Measurements from ENCODE around the gene RAB5B.
"Not testable (repeated sequence)": the region's sequence is repeated elsewhere in the genome, so short reads cannot be mapped to it uniquely, and the experiment has no call there.

Gene RAB5B

GRCh38 chr12:55982319-55982936 is 8.6 kb downstream of the RAB5B start:
- DNase-seq (ENCODE audit: low read depth in 2 of 3, low spot score in 1 of 3) = no peak

- no peak for DNase-seq (ENCODE audit: low read depth in 2 of 3, low spot score in 1 of 3)
Measured at GRCh38 chr12:55983232-55983842, 9.5 kb downstream of the RAB5B start.

- no peak for DNase-seq (ENCODE audit: low read depth in 2 of 3, low spot score in 1 of 3)
Measured at GRCh38 chr12:55984861-55985260, 11.0 kb downstream of the RAB5B start.

- DNase-seq (ENCODE audit: low read depth in 2 of 3, low spot score in 1 of 3) = no peak
Measured at GRCh38 chr12:55985341-55985740, 11.5 kb downstream of the RAB5B start.

DNA sequence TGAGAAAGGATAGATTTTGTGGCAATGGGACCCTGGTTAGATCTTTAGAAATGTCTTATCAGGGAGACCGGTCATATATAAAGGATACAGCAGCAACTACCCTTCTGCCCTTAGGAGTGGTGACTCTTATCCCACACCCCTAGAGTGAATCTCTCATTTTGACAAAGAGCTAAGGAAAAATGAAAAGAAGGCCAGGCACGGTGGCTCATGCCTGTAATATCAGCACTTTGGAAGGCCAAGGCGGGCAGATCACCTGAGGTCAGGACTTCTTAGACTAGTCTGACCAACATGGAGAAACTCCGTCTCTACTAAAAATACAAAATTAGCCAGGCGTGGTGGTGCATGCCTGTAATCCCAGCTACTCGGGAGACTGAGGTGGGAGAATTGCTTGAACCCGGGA is 12.1 kb downstream of the RAB5B start:
- not testable (repeated sequence) for DNase-seq (ENCODE audit: low read depth in 2 of 3, low spot score in 1 of 3)

GRCh38 chr12:55991110-55991509 is 17.2 kb downstream of the RAB5B start:
- no peak for DNase-seq (ENCODE audit: low read depth in 2 of 3, low spot score in 1 of 3)

- no peak for DNase-seq (ENCODE audit: low read depth in 2 of 3, low spot score in 1 of 3)
Measured at GRCh38 chr12:55993230-55993853, 19.5 kb downstream of the RAB5B start.

GRCh38 chr12:55995366-55995765 is 21.5 kb downstream of the RAB5B start:
- DNase-seq (ENCODE audit: low read depth in 2 of 3, low spot score in 1 of 3) = no peak

DNA sequence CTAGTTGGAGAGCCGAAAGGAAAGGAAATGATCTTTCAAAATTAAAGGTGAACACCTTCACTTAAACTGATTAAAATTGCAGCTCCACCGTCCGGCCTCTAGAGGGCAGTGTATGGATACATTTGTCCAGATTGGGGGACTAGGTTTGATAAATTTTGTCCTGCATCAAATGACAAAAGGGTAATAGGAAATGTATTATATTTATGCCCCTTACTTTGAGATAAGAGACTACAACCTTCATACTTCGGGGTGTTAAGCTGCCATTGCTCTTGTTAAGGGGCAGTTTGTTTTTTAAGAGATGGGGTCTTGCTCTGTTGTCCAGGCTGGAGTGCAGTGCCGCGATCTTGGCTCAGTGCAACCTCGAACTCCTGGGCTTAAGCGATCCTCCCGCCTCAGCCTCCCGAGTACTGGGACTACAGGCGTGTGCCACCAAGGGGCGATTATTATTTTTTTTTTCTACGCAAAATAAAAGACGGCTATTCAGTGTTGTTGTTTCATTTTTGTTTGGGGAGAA is 22.4 kb downstream of the RAB5B start:
- peak in 2 of 3 donors; percentile 36 to 69 for DNase-seq (ENCODE audit: low read depth in 2 of 3, low spot score in 1 of 3)

- DNase-seq (ENCODE audit: low read depth in 2 of 3, low spot score in 1 of 3) = no peak
Measured at GRCh38 chr12:55996715-55997534, 23.0 kb downstream of the RAB5B start, which contains the start of gene SUOX. TSS of gene SUOX (plus strand) at chr12:55997276. CDS start at chr12:56002222, 4,946 bp downstream.

DNA sequence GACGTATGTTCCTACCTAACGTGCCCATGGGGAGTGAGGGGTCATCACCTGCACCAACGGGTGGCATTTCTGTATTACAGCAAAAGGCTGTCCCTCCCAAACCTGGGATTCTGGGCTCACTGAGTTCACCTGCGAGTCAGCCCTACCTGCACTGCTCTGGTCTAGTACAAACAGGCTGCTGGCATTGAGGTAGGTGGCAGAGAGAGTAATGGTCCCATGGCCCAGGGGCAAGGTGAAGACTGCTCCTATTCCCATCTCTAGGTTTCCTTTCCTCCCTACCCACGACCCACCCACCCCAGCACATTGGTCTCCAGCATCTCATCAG is 23.6 kb downstream of the RAB5B start:
- DNase-seq (ENCODE audit: low read depth in 2 of 3, low spot score in 1 of 3) = no peak

DNA sequence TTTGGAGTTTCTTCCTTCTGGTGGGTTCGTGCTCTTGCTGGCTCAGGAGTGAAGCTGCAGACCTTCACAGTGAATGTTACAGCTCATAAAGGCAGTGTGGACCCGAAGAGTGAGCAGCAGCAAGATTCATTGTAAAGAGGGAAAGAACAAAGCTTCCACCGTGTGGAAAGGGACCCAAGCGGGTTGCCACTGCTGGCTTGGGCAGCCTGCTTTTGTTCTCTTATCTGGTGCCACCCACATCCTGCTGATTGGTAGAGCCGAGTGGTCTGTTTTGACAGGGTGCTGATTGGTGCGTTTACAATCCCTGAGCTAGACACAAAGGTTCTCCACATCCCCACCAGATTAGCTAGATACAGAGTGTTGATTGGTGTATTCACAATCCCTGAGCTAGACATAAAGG is 25.6 kb downstream of the RAB5B start:
- DNase-seq (ENCODE audit: low read depth in 2 of 3, low spot score in 1 of 3) = not testable (repeated sequence)

- DNase-seq (ENCODE audit: low read depth in 2 of 3, low spot score in 1 of 3) = not testable (repeated sequence)
Measured at GRCh38 chr12:55999999-56000540, 26.2 kb downstream of the RAB5B start.

DNA sequence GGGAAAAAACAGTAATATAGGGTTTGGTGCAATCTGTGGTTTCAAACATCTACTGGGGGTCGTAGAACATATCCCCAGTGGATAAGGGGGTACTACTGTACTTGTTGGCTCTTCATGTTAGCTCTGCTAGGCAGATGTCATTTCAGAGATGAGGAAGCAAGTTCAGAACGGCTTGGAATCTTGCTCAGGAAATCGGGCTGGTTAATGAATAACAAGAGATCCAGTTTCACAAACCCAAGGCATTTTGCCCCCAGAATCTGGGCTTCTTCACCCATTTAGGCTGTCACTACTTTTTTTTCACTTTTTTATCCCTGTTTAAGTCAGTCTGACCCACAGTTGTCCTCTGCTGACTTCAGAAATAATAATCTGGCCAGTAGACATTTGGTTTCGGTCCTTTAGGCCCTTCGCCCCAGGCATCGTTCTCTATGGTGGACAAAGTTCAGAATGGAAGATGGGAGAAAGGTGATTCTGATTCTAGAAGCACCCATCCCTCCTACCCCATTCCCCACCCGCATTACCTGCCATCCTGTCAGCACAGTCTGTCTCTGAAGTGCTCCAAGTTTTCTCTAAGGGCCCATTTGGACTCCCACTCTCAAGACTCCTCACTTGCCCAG is 27.7 kb downstream of the RAB5B start:
- no peak for DNase-seq (ENCODE audit: low read depth in 2 of 3, low spot score in 1 of 3)

DNA sequence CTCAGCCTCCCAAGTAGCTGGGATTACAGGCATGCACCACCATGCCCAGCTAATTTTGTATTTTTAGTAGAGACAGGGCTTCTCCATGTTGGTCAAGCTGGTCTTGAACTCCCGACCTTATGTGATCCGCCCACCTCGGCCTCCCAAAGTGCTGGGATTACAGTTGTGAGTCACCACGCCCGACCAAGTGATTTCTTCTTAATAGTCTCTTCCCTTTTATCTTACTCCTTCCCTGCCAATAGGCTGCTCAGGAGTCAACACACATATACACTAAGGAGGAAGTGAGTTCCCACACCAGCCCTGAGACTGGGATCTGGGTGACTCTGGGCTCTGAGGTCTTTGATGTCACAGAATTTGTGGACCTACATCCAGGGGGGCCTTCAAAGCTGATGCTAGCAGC is 29.5 kb downstream of the RAB5B start:
- not testable (repeated sequence) for DNase-seq (ENCODE audit: low read depth in 2 of 3, low spot score in 1 of 3)

GRCh38 chr12:56004211-56004610 is 30.3 kb downstream of the RAB5B start:
- DNase-seq (ENCODE audit: low read depth in 2 of 3, low spot score in 1 of 3) = no peak

DNA sequence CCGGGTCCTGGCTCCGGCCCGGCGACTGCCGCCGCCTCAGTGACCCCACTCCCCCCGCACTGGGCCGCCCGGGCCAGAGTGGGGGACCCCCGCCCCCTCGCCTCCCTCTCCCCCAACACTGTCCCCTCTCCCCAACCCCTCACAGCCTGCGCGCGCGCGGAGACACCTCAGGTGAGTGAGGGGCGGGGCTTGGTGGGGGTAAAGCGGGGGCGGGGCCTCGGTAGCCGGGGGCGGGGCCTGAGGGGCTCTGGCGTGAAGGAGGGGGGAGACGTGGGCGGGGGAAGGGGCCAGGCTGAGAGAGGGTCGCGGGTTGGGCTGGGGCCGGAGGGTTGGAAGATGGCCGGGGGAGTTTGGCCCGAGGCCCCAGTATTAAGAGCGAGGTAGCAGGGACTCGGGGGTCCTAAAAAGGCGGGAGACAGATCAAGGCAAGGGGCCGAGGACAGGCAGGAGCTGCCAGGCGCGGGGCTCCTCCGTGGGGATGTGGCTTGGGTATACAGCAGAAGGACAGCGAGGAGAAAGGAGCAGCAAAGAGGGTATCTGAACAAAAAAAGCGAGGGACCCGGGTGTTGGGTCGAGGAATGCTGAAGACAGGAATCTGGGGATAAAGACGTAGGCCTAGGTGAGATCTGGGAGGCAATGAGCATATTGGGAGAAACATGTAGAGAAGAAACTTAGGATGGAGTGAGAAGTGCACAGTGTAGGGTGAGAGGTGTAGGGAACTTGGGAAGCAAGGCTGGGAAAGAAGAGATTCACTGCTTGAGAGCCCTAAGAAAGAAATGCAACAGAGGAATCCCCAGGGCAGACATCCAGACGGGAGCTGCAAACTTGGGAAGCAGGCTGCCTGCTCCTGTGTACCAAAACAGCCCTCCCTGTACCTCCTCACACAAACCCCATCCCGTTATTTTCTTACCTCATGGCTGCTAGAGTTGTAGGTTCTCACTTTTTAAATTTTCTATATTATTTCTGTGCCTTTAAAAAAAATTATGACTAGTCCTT is 34.0 kb downstream of the RAB5B start:
- DNase-seq (ENCODE audit: low read depth in 2 of 3, low spot score in 1 of 3) = peak in 2 of 3 donors; percentile 50 to 62

DNA sequence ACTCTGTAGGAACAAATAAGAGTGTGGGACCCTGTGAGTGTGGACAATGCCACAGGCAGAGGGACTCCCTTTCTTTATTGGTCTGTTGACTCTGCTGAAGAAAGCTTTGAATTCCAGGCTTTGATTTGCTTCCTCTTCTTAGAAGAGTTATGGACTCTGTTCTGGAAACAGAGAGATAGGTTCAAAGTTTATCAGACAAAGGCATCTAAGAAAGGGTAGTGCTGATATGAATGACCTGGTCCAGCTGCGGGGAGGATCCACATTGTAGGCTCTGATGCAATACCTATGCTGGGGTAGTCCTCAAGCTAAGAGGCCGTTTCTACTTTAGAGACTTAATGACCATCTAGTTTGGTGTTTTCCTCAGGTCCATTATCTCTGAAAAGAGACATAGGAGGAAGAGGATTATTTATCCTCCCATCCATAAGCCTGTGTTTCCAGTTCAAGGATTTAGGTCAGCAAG is 36.3 kb downstream of the RAB5B start:
- DNase-seq (ENCODE audit: low read depth in 2 of 3, low spot score in 1 of 3) = no peak

- DNase-seq (ENCODE audit: low read depth in 2 of 3, low spot score in 1 of 3) = no peak
Measured at GRCh38 chr12:56011509-56012090, 37.7 kb downstream of the RAB5B start.
